Fibroblast of the aortic adventitia (primary cell): ENCODE results near the gene MFSD8. TPM values are rescaled to one million over a fixed set of nuclear protein-coding genes. Genes with fewer than 3 reads are reported as not detected.

ENCODE experiments used
- DNase-seq: peaks from one replicate; pipeline ENCODE4 v3.0.0-alpha.2; 2010; ENCODE audit warnings: low read depth
- H3K4me3 ChIP-seq: 2 replicates; pipeline ENCODE4 v1.5.1; 2011; ENCODE audit warnings: low read depth, mild to moderate bottlenecking, control low read depth, low read length, moderate library complexity
- small RNA-seq: library from RNA; depleted of rRNA; stranded (forward); fragments of <200 nt; gene quantifications from one replicate; pipeline ENCODE3, GENCODE V24; 2012
- total RNA-seq: library from RNA; depleted of rRNA; stranded (reverse); fragments of >200 nt; gene quantifications from 2 replicates; pipeline ENCODE4 v1.2.3, GENCODE V29; 2012; ENCODE audit warnings: low replicate concordance
- TF ChIP-seq, protein P1 (sequence below): IDR thresholded peaks from 2 replicates; pipeline ENCODE4 v1.5.1; 2011; ENCODE audit warnings: mild to moderate bottlenecking, low read length, control low read depth, inconsistent platforms; ENCODE audit not compliant: insufficient read depth

Gene MFSD8
- total RNA-seq, 1 donor, result 22.7 TPM

DNA sequence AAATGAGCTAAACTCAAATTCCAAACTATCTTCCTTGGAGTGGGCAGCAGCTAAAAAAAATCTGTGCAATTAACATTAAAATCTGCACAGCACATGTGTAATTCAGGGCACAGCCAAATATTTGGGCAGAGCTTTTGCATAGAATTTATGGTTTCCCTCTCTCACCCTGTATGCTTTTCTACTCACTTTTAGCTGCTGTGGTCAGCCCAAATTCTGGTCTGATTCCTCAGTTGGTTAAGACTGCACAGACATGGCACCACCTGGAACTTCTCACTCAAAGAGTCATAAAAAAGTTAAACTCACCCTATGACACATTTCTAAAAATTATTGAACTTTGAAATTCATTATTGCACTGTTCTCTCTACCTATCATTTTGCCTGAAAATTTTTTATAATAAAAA is 89.2 kb downstream of the MFSD8 start:
- H3K4me3 ChIP-seq, result no peak overlapping the region
- TF ChIP-seq, protein P1, sequence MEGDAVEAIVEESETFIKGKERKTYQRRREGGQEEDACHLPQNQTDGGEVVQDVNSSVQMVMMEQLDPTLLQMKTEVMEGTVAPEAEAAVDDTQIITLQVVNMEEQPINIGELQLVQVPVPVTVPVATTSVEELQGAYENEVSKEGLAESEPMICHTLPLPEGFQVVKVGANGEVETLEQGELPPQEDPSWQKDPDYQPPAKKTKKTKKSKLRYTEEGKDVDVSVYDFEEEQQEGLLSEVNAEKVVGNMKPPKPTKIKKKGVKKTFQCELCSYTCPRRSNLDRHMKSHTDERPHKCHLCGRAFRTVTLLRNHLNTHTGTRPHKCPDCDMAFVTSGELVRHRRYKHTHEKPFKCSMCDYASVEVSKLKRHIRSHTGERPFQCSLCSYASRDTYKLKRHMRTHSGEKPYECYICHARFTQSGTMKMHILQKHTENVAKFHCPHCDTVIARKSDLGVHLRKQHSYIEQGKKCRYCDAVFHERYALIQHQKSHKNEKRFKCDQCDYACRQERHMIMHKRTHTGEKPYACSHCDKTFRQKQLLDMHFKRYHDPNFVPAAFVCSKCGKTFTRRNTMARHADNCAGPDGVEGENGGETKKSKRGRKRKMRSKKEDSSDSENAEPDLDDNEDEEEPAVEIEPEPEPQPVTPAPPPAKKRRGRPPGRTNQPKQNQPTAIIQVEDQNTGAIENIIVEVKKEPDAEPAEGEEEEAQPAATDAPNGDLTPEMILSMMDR, result no peak
- no peak for DNase-seq

DNA sequence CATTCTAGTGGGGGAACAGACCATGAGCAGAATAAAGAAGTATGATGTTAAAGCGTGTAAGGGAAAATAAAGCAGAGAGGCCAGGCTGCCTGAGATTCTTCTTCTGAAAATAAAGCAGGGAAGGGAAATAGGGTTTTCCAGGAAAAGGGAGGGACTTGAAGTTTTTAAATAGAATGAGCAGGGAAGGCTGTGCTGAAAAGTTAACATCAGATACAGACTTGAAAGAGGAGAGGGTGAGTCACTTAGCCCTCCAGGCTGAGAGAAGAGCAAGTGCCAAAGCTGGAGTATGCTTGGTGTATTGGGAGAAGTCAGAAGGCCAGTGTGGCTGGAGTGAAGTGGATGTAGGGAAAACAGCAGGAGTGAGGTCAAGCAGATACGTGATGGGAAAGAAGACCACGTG is 94.3 kb downstream of the MFSD8 start:
- H3K4me3 ChIP-seq, result peak overlapping the region; percentile 1
- peak; percentile 95 for DNase-seq
- TF ChIP-seq, protein P1, result no peak

DNA sequence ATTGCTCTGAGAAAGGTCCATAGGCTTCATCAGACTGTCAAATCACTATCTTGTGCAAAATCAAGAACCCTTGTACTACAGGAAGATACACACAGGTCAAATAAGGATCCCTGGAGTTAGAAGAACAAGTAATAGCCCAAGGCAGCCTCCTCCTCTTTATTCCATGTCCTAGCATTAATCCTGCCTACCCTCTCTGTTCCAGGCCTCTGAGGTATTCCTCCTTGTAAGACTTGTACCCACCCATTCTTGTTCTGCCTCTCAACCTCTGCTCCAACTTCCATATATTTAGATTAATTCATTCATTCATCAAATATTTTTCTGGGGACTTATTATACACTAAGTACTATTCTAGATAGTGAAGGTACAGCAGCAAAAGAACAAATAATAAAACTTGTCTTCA is 94.7 kb downstream of the MFSD8 start:
- TF ChIP-seq, protein P1, result no peak
- no peak overlapping the region for H3K4me3 ChIP-seq
- no peak for DNase-seq

DNA sequence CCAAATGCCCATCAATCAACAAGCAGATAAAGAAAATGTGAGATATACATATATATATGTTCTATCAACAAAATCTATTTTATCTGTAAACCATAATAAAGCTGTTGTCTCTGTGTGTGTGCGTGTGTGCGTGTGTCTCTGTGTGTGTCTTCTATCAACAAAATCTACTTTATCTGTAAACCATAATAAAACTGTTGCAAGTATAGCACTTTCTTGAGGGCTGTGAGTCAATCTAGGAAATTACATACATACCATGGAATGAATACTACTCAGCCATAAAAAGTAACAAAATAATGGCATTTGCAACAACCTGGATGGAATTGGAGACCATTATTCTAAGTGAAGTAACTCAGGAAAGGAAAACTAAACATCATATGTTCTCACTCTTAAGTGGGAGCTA is 96.8 kb downstream of the MFSD8 start:
- no peak overlapping the region for H3K4me3 ChIP-seq
- peak; percentile 9 for DNase-seq
- TF ChIP-seq, protein P1, result no peak

Small RNA genes lying within 50 kb of the gene (small RNA-seq; reads per million reads assigned to genes)
- not detected for gene RNU6-583P

Other genes starting within 250 kb of the MFSD8 start
- not detected in 2 replicates for gene SLC25A31, start 234.8 kb downstream of the MFSD8 start, total RNA-seq
- gene HSPA4L, start 182.9 kb downstream of the MFSD8 start, total RNA-seq, result 10.7 and 10.9 TPM in 2 replicates
- gene PLK4, start 84.3 kb downstream of the MFSD8 start, total RNA-seq, result 0.33 and 21.4 TPM in 2 replicates
- gene ABHD18, start 233 bp upstream of the MFSD8 start, total RNA-seq, result 2.9 and 6.0 TPM in 2 replicates
- 13.7 and 23.8 TPM in 2 replicates for gene LARP1B, start 96.1 kb upstream of the MFSD8 start, total RNA-seq